LNCaP clone FGC (cell line): Measurements from ENCODE around the gene LRFN5.

ENCODE experiments used
- DNase-seq: peaks from one replicate; pipeline ENCODE4 v3.0.0-alpha.2; 2011; ENCODE audit warnings: low read depth
- H3K4me3 ChIP-seq: 2 replicates; pipeline ENCODE4 v1.5.1; 2011; ENCODE audit warnings: mild to moderate bottlenecking, low read depth, low read length, control low read depth
- TF ChIP-seq, protein P1 (sequence below): IDR thresholded peaks from 2 replicates; pipeline ENCODE4 v1.5.1; 2012; ENCODE audit warnings: mild to moderate bottlenecking; ENCODE audit not compliant: control insufficient read depth, insufficient read depth; ENCODE audit errors: extremely low read depth

The LRFN5 gene

DNA sequence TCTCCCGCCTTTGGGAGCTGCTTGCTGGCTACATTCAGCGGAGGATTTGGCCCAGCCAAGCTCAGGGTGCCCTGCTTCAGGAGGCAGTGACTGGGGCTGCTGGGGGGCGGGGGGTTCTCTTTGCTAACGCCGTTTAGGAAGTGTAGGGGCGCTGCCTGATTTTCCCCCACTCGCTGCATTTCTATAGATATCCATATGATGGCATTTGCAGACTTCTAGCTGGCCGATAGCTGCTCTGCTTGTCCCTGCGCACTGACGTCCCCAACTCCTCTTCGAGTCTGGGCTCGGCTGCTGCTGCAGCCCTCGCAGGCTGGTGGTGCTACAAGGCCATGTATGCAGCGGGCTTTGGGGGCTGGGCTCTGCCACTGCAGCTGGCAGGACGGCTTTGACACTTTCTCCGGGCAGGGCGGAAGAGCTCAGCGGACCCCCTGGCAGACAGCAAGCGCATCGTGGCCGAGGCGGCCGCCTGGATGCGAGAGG, 3.1 kb downstream of the LRFN5 start:
- no peak overlapping the region for H3K4me3 ChIP-seq
- peak; percentile 4 for DNase-seq
- TF ChIP-seq, protein P1, sequence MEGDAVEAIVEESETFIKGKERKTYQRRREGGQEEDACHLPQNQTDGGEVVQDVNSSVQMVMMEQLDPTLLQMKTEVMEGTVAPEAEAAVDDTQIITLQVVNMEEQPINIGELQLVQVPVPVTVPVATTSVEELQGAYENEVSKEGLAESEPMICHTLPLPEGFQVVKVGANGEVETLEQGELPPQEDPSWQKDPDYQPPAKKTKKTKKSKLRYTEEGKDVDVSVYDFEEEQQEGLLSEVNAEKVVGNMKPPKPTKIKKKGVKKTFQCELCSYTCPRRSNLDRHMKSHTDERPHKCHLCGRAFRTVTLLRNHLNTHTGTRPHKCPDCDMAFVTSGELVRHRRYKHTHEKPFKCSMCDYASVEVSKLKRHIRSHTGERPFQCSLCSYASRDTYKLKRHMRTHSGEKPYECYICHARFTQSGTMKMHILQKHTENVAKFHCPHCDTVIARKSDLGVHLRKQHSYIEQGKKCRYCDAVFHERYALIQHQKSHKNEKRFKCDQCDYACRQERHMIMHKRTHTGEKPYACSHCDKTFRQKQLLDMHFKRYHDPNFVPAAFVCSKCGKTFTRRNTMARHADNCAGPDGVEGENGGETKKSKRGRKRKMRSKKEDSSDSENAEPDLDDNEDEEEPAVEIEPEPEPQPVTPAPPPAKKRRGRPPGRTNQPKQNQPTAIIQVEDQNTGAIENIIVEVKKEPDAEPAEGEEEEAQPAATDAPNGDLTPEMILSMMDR: peak; percentile 55

DNA sequence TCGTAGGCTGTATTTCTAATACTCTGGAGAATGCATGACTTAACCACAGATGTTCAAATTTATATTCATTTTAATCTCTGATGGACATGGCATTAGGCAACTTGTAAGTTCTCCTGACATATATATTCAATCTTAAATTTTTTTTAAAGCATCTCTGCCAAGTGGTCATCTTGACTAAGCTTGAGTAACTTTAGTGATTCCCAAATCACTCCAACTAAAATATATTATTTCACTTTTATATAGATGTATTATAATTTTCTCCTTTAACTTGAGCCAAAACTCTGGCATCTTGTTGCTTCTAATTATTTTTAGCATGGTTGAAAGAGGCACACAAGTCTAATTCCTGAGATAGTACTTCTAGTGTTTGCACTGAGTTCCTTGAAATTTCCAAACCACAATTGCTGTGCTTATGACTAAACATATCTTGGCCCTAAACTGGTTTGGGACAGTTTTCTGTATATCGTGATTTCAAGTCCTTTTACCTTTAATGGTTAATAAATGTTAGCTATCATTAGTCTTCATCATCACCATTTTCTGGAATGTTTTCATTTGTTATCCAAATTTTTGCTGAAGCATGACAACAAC, 8.4 kb downstream of the LRFN5 start:
- TF ChIP-seq, protein P1: no peak
- H3K4me3 ChIP-seq: no peak overlapping the region
- no peak for DNase-seq

DNA sequence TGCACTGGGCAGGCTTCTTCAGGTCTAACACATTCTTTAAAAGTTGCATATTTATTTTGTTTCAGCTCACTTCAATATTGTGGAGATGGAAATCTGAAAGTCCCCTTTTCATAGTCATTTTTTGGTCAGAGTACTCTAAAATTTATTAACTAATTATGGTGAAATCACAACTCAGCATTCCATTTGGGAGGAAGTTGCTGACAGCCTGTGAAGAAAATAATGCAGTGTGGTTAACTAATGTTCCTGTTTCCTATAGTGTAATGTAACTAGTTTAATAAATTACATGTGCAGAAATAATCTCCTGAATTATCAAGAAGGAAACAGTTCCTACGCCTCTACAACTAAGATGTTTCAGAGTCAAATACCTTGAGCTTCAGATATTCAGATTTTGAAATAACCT, 17.1 kb downstream of the LRFN5 start:
- DNase-seq: no peak
- TF ChIP-seq, protein P1: no peak
- no peak overlapping the region for H3K4me3 ChIP-seq

DNA sequence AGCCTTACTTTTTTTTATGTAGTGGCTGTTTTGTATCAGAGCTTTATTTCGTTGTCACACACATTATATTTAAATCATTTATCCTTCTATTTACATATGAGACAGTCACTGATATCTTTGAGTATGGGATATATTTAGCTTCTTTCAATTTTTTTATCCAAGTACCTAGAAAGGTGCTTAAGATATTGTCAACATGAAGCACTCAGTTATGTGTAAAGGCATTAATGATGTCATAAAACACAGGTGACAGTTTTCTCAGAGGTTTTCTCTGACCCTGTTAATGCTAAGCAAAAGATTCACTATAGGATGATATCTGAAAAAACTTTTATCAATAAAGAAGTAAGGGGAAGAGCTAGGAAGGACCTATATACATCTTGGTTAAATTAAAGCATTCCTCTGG, 23.2 kb downstream of the LRFN5 start:
- DNase-seq: no peak
- TF ChIP-seq, protein P1: no peak
- no peak overlapping the region for H3K4me3 ChIP-seq

DNA sequence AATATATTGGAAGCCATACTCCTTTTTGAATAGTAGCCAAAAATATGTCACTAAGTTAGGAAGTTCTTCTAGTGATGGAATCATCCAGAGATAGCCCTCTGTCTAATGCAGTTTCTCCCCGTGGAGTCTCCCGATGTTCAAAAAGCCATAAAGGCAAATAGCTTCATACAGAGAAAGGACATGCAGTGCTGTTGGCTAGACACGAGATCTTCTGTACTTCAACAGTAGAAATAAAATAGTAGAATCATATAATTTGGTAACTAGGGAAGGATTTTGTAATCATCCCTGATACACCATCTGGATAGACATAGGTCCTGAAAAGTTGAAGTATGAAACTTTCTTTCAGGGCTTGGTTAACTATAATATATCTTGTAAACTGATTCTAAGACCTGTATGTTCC, 27.6 kb downstream of the LRFN5 start:
- DNase-seq: no peak
- TF ChIP-seq, protein P1: no peak
- H3K4me3 ChIP-seq: no peak overlapping the region

DNA sequence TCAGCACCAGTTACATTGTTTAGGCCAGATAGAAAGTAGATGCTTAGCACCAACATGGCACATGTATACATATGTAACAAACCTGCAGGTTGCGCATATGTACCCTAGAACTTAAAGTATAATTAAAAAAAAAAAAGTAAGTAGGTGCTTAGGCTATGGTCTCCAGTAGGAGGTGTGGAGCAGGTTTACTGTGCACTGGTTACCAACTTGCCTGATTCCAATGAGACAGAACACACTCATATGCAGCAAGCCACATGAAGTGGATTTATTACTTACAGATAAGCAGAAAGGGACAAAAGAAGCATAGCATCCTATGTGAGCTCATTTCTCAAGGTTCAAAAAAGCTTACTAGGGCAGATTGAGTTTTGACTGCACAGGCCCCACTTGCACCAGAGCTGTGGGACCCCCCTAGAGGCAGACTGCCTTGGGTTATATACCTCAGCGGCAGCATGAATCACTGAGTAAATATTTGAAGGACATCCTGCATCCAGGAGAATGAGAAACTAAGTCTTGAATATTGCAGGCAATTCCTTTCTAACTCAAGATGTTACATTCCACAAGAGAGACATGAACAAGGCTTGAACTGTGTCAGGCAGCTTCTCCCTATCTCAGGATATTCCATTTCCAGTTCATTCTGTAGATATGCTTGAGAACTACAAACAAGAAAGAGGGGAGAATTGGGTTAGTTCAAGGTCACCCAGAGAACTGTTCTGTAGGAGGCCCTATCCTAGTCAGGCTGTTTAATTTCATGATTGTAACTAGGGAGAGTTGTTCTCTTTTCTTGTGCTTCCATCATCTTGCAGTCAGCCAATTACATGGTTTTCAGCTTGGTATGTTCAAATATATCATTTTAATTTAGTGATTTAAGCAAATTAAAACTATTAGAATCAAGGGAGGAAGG, 30.1 kb downstream of the LRFN5 start:
- TF ChIP-seq, protein P1: no peak
- DNase-seq: no peak
- no peak overlapping the region for H3K4me3 ChIP-seq

DNA sequence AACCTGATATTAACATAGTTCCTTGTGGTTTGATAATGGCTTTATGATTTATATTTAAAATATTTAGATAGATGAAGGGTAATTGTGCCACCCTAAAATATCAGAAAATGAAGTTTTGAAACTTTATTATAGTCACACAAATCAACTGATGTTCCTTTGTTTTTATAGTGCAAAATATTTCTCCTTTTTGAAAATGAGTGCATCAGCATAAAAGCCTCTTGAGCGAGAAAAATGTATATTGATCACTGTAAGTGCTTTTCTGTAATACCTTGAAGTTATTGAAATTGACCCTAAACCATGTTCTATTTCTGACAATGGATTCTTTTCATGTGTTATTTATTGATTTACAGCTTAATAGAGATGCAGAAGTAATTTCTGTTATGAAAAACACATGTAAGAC, 35.0 kb downstream of the LRFN5 start:
- H3K4me3 ChIP-seq: no peak overlapping the region
- TF ChIP-seq, protein P1: no peak
- no peak for DNase-seq
